Nucleus accumbens (tissue), 56 donors: ENCODE data around the gene TP73.
A peak's percentile ranks its signal among the peaks of the same experiment; 100 is the strongest.

Experiments used
- DNase-seq, 56 donors: peaks; one replicate each; lab custom pipeline; 2025; lab: John Stamatoyannopoulos, UW

TP73 gene

DNA sequence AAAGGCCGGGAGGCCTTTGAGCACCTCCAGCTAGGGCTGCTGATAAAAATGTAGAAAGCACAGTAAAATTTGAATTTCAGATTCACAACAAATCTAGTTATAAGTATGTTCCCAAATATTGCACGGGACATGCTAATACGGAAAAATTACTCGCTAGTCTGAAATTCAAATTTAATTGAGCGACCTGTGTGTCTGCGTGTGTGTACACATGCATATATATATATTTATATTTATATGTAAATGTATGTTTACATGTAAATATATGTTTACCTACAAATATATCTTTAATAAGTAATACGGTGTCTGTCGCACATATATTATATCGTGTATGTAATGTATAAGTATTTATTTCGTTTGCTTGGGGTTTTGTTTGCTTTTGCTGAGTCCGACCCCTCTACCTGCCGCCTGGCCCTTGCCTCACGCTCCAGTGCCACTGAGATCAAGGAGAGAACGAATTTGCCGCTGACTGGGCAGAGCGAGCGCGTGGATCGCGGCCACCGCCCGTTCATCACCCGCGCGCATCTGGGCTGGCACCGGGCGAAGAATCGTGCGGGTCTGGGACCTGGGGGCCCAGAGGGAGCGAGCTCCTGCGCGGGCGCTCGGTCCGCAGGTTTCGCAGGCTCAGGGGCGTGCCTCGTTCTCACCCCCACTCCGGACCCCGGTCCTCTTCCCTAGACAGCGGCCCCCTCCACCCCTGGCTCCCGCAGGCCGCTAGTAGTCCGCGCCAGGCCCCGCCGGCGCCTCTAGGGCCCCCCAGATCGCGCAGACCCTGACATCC lies 1.9 kb upstream of the TP73 start:
- no peak for DNase-seq

DNA sequence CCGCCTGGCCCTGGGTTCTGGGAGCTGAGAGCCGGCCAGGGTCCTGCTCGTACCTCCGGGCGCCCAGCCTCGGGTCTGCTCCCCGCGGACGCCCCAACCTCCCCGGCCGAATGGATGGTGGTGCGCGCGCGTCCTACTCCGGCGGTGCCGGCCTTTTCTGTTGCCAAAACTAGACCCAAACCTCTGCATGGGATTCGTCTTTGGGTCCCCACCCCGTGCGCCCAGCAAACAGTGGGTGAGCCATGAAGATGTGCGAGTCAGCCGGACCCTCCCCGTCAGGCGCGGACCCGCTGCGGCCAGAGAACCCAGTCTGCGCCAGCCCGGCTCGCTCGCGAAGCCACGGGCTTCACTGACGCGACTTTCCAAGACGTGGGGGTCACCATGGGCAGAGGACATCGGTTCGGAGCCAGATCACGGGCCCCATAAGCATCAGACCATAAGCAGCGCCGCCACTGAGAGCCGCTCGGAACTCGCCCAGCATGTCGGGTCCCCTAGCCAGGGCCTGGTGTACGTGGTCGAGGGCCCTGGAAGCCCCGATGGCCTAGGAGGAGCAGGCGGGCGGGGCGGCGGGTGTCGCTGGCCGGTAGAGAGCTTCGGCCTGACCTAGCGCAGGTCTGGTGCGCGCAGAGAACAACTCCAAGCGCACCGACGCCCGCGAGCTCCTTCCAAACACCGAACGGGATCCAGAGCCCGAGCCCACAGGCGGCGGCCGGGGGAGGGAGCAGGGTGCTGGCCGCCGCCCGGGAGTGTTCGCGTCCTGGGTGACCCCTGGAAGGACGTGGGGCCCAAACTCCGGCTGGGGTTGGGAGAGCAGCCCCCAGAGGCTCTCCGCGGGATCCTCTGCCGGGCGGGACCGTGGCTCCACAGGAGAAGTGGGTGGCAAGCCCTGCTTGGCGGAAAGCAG lies 1.0 kb upstream of the TP73 start:
- DNase-seq: no peak

DNA sequence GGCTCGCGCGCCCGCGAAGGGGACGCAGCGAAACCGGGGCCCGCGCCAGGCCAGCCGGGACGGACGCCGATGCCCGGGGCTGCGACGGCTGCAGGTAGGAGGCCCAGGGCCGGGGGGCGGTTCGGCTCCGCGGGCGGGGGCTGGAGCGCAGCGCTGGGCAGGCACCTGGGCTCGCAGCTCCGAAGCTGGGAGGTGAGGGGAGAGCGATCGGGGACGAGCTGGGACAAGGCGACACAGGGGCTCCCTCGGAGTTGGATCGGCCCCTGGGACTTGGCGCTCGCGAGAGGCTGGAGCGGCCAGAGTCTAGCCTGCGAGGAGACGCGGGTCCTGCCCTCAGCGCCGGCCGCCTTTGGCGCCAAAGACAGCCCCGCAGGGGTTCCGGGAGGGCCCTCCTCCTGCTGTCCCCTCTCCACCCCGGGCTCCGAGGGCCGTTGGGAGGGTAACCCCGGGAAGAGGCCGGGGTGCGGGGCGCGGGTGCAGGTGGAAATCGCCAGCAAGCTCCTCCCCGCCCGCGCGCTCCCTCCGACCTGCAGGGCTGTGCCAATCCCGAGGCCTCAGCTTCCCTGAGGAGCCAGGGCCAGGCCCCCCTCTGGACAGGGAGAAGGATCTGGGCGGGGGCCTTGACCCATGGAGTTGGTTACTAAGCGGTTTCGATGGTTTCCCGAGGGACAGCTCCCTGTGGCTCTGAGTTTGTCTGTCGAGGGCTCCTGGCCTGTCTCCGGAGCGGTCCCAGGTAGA lies 401 bp downstream of the TP73 start:
- no peak for DNase-seq

DNA sequence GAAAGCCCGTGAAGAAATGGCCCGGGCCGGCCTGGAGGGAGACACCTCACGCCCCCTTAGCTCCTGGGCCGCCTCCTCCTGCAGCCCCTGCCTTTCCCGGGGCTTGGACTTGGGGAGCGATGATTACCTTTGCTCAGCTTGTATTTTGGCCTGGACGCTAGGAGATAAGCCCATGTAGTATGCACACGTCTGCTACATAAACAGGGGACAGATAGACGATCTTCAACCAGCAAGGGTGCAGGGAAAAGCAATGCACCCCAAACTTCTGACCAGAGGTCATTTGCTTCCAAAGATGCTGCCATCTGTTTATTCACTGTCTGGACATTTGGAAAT lies 936 bp downstream of the TP73 start:
- no peak for DNase-seq

DNA sequence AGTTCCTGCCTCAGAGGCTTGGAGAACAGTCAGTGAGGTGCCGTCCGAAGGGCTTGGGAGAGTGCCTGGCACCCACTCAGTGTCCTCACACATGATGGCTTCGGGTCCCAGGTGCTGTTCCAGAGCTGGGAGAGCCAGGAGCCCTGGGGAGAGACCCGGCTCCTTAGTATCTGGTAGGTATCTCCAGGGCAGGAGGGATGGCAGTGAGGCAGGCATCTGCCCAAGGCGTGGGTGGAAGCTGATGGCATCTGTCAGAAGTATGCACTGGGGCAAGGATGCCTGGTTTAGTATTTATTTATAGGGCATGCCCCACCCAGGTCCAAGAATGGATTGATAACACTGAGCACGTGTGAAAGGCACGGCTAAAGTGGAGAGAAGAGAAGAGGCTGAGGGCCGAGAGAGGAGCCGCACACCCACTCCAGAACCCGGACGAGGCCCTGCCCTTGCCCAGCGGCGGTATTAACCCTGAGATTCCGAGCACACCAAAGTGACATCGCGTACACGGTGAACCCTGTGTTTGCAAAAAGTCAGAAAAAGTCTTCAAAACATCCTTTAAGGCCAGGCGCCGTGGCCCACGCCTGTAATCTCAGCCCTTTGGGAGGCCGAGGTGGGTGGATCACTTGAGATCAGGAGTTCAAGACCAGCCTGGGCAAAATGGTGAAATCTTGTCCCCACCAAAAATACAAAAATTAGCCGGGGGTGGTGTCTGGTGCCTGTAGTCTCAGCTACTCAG lies 2.4 kb downstream of the TP73 start:
- no peak for DNase-seq

DNA sequence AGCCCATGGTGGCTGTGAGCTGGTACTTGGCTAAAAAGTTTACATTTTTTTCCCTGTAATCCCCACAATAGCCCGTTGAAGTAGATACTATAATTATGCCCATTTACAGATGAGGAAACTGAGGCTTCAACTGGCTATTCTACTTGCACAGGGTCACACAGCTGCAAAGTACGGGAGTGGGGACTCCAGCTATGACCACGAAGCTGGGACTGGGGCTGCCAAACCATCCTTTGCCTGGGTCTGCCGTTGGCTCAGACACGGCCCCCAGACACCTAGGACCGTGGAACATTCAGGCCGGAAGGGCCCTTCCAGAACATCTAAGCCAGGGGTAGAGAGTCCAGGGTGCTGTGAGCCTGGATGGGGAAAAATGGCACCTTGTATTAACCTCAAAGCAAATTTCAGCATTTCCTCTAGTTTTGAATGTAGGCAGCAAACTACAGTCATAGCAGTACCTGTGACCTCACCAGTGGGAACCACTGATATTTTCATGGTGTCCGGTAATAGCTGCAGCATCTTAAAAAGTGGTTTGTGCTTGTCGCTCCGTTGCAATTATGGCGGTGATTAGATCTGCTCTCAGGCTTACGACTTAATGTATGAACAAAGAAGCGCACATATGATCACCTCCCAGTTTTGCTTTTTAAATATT lies 4.3 kb downstream of the TP73 start:
- DNase-seq: no peak

DNA sequence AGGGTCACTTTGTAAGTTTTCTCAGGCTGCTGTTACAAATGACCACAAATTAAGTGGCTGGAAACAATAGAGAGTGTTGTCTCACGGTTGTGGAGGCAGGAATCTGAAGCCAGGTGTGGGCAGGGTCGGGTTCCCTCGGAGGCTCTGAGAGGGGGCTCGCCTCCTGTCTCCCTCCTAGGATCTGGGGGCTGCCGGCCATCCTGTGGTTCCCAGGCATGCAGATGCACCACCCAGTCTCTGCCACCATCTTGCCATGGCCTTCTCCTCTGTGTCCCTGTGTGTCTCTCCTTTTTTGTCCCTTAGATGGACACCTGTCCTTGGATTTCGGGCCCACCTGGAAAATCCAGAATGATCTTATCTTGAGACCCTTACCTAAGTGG lies 4.8 kb downstream of the TP73 start:
- no peak for DNase-seq

DNA sequence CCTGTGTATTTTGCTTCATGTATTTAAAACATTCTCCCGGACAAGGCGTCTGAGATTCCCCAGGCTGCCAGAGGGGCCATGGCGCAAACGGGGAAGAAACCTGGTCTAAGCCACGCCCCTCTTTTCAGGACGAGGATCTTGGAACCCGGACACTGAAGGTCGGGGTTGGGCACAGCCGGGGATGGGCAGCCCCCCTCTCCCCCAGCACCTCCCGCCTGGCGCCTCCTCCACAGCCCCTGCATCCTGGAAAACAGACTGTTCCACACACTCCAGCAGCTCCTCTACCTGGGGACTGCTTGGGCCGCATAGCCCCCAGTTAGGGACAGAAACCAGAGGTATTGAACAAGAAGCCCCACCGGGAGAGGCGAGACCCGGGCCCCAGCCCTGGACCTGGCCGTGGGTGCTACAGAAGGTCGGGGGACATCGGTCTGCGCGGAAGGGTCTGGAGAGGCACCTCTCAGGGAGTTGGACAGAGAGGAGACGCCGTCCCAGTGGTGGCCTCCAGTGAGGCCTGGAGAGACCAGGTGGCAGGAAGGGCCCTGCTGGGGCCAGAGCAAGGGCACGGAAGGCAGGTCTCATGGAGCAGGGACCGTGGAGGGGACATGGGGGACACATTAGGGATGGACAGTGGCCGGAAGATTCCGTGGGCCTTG lies 5.4 kb downstream of the TP73 start:
- no peak for DNase-seq

DNA sequence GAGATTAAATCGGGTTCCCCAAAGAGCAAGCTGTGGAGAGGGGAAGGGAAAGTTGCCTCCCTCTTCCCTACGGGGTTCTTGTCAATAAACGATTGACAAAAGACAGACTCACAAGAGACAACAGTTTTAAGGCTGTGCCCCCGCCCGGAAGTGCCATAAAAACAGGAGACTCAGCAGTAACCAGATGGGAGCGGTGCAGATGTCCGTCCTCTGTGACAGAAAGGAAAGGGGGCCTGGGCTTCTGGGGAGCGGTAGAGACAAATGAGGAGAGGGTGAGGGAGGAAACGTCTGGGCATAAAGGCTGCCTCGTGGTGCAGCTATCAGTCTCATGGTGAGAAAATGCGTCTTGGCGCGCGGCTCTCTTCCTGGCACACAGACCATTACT lies 5.9 kb downstream of the TP73 start:
- no peak for DNase-seq

DNA sequence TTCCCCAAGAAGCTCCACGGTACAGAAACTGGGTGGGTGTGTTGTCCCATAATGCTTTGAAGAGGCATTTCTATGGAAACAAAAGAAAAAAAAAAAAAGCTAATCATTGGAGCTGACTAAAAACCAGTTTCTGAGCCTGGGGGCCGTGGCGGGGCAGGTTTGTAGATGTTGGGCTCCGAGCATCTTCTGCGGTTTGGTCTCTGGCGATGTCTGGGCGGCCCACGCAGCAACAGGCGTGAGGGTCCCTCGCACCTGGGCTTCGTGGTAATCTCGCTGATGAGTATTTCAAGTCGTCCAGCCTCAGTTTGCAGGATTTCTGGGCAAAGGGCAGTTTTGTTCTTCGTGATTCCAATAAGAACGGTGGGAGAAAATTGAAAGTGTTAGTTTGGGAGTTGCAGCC lies 6.8 kb downstream of the TP73 start:
- no peak for DNase-seq

DNA sequence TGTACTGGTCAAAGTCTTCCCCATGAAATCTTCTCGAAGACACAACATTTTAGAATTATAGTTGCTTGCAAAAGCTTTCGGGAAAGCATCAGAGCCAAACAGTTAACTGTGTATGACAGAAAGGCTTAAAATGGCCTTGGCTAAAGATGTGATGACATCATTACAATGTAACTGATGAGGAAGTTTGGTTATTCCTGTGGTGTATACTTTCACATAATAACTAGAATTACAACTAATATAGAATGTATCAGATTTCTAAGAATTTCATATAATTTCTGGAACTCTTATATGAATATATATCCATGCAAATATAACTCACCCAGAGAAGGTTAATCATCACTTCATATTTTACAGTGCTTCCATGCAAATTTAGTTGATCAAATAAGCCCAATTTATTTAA lies 8.4 kb downstream of the TP73 start:
- DNase-seq: no peak

DNA sequence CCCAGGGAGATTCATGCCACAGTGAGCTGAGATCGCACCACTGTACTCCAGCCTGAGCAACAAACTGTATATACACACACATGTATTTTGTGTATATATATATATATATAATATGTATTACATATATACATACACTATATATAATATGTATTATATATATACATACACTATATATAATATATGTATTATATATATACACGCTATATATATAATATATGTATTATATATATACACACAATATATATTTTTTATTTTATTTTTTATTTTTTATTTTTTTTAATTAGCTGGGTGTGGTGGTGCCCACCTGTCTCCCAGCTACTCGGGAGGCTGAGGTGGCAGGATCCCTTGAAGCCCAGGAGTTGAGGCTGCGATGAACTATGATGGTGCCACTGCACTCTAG lies 9.3 kb downstream of the TP73 start:
- no peak for DNase-seq

DNA sequence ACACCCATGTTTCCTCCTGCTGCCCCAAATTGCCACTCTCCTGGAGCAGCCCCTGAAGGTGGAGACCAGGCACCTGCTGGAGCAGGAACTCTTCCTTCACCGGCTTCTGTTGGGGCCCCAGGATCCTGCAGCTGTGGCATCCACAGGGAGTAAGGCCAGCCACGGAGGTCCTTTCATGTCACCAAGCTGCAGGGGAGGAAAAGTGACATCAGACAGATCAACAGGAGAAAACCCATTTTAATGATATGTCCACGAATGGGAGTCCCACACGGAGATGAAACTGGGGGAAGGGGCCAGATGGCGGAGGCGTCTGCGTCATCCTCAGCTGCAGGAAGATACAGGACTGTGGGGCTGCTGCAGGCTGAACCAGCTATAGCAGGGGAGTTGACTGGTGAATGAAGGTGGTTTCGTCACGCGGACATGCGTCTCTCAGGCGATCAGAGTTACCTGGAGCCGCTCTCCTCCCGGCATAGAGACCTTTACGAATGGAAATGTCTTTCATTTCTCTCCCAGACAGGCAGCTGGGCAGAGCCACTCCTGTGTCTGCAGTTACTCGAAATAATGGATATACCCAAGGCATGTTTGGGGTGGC lies 9.9 kb downstream of the TP73 start:
- DNase-seq: no peak

DNA sequence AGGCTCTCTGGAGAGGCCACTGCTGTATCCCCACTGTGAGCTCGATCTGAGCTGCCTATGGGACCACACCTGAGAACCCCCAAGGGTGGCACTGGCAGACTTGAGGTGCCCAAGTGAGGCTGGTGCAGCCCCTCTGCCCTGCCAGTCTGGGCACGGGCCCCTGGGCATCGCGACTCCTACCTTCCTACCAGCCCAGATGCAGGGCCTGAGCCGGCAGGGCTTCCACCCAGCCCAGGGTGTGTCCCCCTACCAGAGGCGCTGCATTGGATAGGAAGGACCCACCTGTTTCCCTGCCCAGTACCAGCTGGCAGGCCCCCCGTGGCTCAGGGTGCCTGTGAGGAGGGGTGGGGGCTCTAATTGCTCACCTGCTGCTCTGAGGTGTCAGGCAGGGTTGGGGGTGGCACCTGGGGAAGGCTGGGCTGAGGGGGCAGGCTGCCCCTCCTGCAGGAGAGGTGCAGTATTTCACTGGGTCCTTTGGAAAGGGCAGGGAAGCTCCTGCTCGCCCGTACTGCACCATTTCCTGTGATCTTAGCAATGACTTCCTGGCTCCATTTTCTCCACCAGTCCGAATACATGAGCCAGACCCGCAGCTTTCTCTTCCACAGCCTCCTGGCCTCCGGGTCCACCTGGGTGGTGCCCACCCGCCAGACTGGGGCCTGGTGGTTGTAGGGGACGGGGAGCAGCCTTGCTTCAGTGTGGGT lies 11.8 kb downstream of the TP73 start:
- DNase-seq: no peak

DNA sequence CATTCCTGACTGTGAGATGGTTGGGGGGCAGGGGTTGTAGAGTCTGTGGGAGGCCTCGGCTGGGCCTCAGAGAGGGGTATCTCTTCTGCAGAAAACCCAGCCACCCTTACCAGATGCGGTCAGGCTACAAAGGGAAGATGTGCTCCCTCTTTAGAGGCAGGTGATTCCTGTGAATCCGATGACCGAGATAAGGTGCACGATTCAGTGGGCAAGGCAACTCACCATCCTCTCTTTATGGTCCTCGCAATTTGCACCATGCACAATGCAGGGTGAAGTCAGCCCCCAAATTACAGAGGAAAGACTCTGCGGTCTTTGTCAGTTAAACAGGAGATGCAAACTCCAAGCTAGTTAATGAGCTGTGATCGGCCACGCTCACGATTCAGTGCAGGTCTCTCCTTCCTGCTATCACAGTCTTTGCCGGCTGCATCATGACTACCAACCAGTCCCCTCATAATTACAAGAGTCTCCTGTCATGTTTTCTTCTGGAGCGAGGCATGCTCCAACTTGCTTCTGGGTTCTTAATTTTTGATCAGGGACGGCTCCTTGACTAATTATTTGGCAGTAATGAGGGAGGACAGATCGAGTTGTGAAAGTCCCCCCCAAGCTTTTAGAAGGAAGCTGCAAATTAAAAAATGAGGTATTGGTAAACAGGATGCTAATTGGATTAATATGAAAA lies 12.5 kb downstream of the TP73 start:
- DNase-seq: no peak

DNA sequence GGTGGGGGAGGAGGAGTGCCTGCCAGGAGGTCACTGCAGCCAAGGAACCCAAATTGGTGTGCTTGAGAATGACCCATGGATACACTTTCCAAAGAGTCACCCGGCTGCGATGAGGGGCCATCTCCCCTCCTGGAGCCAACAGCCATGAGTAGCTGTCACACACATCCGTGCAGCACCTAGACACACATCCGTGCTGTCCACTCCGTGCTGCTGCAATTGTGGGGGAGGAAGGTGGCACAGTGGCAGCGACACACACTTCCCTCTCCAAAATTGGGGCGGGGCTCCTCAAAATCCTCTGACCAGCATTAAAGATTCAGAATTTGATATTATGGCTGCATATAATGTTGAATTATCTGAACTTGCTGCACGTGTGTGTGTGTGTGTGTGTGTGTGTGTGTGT lies 15.8 kb downstream of the TP73 start:
- DNase-seq: no peak

DNA sequence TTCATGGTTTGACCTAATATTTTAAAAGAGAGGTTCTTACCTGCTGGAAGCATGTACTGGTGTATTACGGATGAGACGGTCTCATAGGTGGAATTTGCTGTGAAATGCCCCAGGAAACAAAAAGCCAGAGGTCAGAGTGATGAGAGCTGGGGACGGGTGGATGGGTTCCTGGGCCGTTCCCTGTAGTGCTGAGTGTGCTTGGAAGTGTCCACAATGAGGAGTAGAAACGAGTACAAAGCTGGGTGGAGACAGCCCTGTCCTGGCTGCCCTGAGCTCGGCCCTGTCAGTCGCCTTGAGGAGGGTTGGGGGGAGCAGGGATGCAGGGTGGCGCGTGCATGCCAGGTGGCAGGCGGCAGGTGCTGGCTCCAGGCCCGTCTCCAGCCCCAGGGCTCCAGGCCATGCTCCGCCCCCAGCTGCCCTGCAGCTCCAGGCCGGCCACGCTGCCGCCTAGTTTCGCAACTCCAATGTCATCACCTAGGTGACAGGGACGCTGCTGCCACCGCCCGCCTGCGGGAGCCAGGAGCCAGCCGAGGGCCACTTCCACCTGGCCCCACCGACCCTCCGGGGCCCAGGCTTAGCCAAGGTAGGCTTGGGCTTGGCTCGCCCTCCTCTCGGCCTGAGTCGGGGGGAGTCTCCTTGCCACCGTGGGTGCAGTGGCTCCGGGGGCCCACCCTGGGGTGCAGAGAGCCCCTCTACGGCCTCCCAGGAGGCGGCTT lies 16.4 kb downstream of the TP73 start:
- DNase-seq: peak in 19 of 56 donors; percentile 4 to 59 (median 15)
